HG03457 (cell line): Measurements from ENCODE around the gene TFR2.

Experiments
- ATAC-seq: cut with Tn5 transposase; IDR thresholded peaks from one replicate; pipeline ENCODE4 v1.9.1; 2021; ENCODE audit warnings: moderate number of reproducible peaks; ENCODE audit not compliant: unreplicated experiment

The TFR2 gene

GRCh38 chr7:100641463-100641859 lies at the start of gene TFR2:
TSS of gene TFR2 (minus strand) at chr7:100641552. CDS start at chr7:100641509, 43 bp downstream.
- no peak for ATAC-seq

GRCh38 chr7:100689230-100690135 lies 48.1 kb upstream of the TFR2 start:
- ATAC-seq: no peak

GRCh38 chr7:100688326-100688860 lies 47.0 kb upstream of the TFR2 start:
- no peak for ATAC-seq

DNA sequence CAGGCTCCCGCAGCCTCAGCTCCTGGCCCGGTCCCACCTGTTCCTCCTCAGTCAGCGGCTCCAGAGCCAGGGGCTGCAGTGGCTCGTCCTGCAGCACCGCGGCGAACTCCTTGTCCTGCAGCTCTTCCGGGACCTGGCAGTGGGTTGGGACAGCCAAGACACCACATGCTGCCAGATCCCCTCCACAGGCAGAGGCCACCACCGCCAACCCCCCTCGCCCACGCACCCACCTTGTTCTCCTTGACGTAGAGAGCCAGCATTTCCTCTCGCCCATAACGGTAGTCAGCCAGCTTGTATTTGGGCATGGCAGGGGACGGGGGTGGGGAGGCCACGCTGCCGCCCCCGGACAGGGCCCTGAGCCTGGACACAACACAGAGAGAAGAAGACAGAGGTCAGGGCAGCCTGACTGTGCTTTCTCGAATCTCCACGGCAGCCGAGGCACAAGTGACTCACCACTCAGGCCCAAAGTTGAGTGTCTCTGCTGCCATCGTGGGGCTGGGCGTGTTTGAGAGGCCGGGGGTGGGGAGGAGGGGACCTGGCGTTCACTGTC lies 46.5 kb upstream of the TFR2 start:
- no peak for ATAC-seq

DNA sequence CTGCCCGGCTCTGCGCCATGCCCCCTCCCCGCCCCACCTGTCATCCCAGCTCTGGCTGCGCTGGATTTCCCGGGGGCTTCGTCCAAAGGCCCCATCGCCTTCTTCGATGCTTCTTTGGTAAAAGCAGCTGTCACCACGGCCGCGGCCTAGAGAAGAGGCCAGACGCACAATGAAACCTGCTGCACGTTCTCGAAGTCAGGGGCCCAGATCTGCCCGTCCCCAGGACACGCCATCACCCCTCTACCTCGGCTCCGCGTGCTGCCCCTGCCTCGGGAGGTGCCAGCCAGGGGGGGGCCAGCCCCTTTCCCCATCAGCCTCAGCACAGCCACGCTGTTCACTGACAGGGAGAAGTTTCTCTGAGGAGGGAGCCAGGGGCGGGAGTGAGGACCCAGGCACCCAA lies 45.9 kb upstream of the TFR2 start:
- ATAC-seq: no peak

- ATAC-seq: no peak
Measured at GRCh38 chr7:100686822-100687211, 45.5 kb upstream of the TFR2 start.

- ATAC-seq: no peak
Measured at GRCh38 chr7:100686201-100686821, 45.0 kb upstream of the TFR2 start.

DNA sequence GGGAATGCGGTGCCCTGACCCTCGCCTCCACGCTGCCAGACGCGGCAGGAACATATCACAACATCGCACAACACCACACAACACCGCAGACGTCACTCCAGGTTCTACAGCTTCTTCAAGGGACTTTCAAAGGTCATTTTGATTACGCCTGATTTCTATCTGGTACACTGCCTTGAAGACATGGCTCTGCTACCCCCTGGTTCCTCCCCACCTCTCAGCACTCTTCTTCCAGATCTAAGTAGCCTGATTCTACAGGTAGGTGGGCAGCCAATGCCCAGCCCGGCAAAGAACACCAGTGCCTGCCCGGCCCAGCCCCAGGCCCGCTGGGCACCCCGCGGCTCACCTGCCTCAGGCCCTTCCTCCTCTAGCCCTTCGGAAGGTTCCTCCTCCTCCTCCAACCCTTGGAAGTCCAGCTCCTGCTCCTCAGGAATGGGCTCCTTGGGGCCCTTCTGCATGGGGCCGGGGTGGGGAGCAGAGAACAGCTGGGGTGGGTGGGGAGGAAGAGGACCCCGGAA lies 44.3 kb upstream of the TFR2 start:
- no peak for ATAC-seq

GRCh38 chr7:100685049-100685605 lies 43.8 kb upstream of the TFR2 start:
- no peak for ATAC-seq

DNA sequence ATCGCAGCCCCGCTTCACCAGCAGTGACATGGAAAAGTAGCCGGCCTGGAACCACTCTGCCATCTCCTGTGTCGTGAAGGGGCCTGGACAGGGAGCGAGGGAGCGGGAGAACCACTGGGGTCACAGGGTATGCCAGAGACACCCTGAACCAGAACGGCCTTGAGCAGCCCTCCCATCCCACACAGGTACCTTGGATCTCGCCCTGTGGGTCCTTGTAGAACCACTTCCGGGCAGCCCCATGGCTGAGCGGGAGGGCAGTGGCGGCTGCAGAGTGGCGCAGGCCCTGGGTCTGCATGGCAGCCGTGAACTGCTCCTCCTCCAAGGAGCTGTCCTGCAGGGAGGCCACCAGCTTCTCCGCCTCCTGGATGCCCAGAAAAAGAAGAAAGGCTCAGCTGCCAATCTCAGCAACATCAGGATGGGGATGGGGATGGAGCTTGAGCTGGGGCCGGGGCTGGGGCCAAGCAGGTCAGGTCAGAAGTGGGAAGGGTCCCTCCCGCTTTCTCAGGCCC lies 43.2 kb upstream of the TFR2 start:
- ATAC-seq: no peak

GRCh38 chr7:100683659-100684533 lies 42.5 kb upstream of the TFR2 start:
- no peak for ATAC-seq

- ATAC-seq: no peak
Measured at GRCh38 chr7:100682991-100683658, 41.8 kb upstream of the TFR2 start.

GRCh38 chr7:100682228-100682741 lies 40.9 kb upstream of the TFR2 start:
- no peak for ATAC-seq

- no peak for ATAC-seq
Measured at GRCh38 chr7:100681491-100682227, 40.3 kb upstream of the TFR2 start.

DNA sequence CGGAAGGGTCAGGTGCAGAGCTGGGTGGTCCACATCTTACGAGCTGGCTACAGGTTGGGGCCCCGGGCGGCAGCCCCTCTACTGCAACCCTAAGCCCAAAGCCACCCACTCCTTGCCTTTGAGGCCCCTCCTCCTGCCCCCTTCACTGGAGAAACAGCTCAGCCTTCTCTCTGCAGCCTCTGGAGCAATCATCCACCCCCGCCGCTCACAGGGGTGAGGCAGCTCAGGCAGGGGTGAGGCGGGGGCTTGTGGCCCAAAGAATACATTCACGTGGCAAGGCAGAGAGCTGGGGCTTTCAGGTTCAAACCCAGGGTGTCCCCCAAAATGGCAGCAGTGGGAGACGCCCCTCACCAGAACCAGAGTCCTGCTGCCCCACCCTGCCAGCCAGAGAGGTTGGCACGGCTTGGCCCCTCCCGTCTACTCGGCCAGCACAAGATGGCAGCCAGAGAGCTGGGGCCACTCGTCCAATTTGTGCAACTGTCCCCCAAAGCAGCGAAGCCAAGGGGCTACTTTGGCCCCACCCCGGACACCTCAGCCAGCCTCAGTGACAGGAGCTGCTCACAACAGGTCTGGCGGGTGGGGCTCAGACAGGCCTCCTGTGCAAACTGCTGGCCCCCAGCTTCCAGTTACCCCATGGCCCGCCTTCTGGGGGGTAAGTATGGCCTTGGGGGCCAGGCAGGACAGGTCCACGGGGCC lies 39.4 kb upstream of the TFR2 start:
- no peak for ATAC-seq

DNA sequence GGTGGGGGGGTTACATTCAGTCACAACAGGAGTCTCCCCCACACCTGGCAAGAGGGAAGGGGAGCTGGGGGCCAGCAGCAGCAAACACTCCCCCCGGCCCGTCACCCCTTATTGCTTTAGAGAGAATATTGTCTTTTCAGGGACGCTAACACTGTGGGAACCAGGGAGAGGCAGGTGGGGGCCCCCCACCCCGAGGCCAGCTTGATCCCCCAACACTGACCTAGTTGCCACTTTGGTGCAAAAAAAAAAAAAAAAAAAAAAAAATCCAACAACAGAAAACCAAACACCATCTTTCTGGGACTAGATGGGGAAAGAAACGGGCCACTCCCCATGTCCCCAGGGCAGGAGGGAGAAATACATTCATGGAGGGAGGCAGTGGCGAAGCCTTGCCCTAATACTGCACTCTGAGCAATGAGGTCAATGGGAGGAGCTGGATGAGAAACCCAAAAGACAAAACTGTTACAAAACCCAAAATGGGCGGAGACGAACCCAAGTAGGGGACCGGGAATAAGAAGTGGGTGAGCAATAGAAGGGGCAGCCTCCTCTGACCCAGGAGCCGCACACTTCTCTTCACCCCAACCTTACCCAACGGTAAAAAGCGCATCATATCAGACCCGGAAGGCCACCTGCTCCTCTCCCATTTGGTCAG lies 38.7 kb upstream of the TFR2 start:
- no peak for ATAC-seq

GRCh38 chr7:100679129-100679926 lies 38.0 kb upstream of the TFR2 start:
- ATAC-seq: no peak
